HL-60 (cell line): ENCODE data around the gene KCNG1.

Experiments used
- CTCF ChIP-seq: IDR thresholded peaks from one replicate; pipeline ENCODE4 v1.5.1; 2011; ENCODE audit warnings: low read length, control low read depth, inconsistent platforms; ENCODE audit not compliant: insufficient read depth
- GABPA ChIP-seq: IDR thresholded peaks from 2 replicates; pipeline ENCODE4 v1.6.1; 2012; ENCODE audit warnings: low read depth
- POLR2AphosphoS5 ChIP-seq: IDR thresholded peaks from 2 replicates; pipeline ENCODE4 v1.6.1; 2012; ENCODE audit warnings: low read depth
- REST ChIP-seq: IDR thresholded peaks from 2 replicates; pipeline ENCODE4 v1.6.1; 2012; ENCODE audit warnings: low read depth; ENCODE audit not compliant: insufficient replicate concordance
- SPI1 ChIP-seq: IDR thresholded peaks from 2 replicates; pipeline ENCODE4 v1.6.1; 2012; ENCODE audit warnings: low read depth, mild to moderate bottlenecking, borderline replicate concordance

DNA sequence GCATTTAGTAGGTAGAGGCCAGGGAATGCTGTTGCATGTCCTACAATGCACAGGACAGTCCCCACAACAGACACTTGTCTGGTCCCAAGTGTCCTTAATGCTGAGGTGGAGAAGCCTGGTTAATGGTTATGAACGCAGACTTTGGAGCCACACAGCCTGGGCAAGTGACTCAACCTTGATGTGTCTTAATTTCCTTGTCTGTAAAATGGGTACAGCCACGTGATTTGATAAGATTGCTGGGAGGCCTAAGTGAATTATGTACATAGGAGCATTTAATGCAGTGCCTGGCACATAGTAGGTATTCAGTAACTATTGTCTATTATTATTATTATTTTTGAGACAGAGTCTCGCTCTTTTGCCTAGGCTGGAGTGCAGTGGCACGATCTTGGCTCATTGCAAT is 11.4 kb downstream of the KCNG1 start:
- no peak for TF ChIP-seq CTCF
- TF ChIP-seq SPI1: no peak
- no peak for TF ChIP-seq POLR2AphosphoS5
- TF ChIP-seq REST: no peak
- TF ChIP-seq GABPA: no peak
